ENCODE results near the gene TBC1D9.

Gene TBC1D9

GRCh38 chr4:140688711-140689598, 67.2 kb downstream of the TBC1D9 start:
- DNase-seq, result no peak

- DNase-seq, result no peak
These were observed 69.4 kb downstream of the TBC1D9 start for GRCh38 chr4:140686796-140687195.

GRCh38 chr4:140684314-140684713, 71.9 kb downstream of the TBC1D9 start:
- no peak for DNase-seq

GRCh38 chr4:140681201-140681600, 75.0 kb downstream of the TBC1D9 start:
- DNase-seq, result no peak

GRCh38 chr4:140680686-140681085, 75.5 kb downstream of the TBC1D9 start:
- no peak for DNase-seq

GRCh38 chr4:140679576-140679975, 76.6 kb downstream of the TBC1D9 start:
- DNase-seq, result no peak

- no peak for DNase-seq
These were observed 80.5 kb downstream of the TBC1D9 start for GRCh38 chr4:140675599-140676231.

- no peak for DNase-seq
These were observed 82.5 kb downstream of the TBC1D9 start for GRCh38 chr4:140673729-140674128.

- DNase-seq, result no peak
These were observed 83.8 kb downstream of the TBC1D9 start for GRCh38 chr4:140672416-140672815.

GRCh38 chr4:140668111-140668510, 88.1 kb downstream of the TBC1D9 start:
- no peak for DNase-seq

GRCh38 chr4:140666889-140667614, 89.1 kb downstream of the TBC1D9 start:
- DNase-seq, result no peak

GRCh38 chr4:140662082-140662869, 93.9 kb downstream of the TBC1D9 start:
- DNase-seq, result no peak

- no peak for DNase-seq
These were observed 94.6 kb downstream of the TBC1D9 start for GRCh38 chr4:140661550-140661949.

- DNase-seq, result no peak
These were observed 96.1 kb downstream of the TBC1D9 start for GRCh38 chr4:140659943-140660700.

GRCh38 chr4:140654495-140654814, 101.7 kb downstream of the TBC1D9 start:
- no peak for DNase-seq

- DNase-seq, result no peak
These were observed 102.3 kb downstream of the TBC1D9 start for GRCh38 chr4:140653718-140654494.

- DNase-seq, result no peak
These were observed 103.6 kb downstream of the TBC1D9 start for GRCh38 chr4:140652601-140653000.

- DNase-seq, result no peak
These were observed 107.4 kb downstream of the TBC1D9 start for GRCh38 chr4:140648716-140649308.

- DNase-seq, result no peak
These were observed 110.4 kb downstream of the TBC1D9 start for GRCh38 chr4:140645614-140646412.

- DNase-seq, result no peak
These were observed 111.0 kb downstream of the TBC1D9 start for GRCh38 chr4:140645196-140645595.
